SU-DHL-6 (cell line): ENCODE results near the gene HELQ.

Source experiments
- CTCF ChIP-seq: fragments of 200-600 bp; sonication (generic); IDR thresholded peaks from one replicate; pipeline ENCODE4 v1.5.1; 2017; ENCODE audit warnings: antibody characterized with exemption, mild to moderate bottlenecking, low read length, moderate library complexity; ENCODE audit not compliant: insufficient read depth, poor library complexity, severe bottlenecking
- EZH2phosphoT487 ChIP-seq: fragments of 200-600 bp; sonication (generic), shearing (Covaris generic); conservative IDR thresholded peaks from 2 replicates; pipeline ENCODE4 v1.6.1; 2018; ENCODE audit warnings: mild to moderate bottlenecking, antibody characterized with exemption, low read length, moderate library complexity, mixed read lengths

- TF ChIP-seq CTCF: no peak
- no peak for TF ChIP-seq EZH2phosphoT487
Measured at GRCh38 chr4:83358410-83358809, 97.2 kb downstream of the HELQ start.
